PC-9 (cell line): ENCODE measurements around the gene RALGAPA2. TPM values are rescaled to one million over a fixed set of nuclear protein-coding genes. Genes with fewer than 3 reads are reported as not detected.

ENCODE experiments used
- BruUV-seq: library from RNA; stranded (reverse); fragments of 400-500 nt; replicated peaks from 2 replicates; lab custom pipeline; 2021; lab: Mats Ljungman, UMichigan
- CTCF ChIA-PET: fragments of 300-600 bp; sonication (Branson Sonifier 250); formaldehyde crosslinking; loops from one replicate; lab custom pipeline; 2022; ENCODE audit warnings: antibody characterized with exemption; lab: Charles Lee
- POLR2A ChIA-PET: fragments of 300-600 bp; sonication (Branson Sonifier 250); formaldehyde crosslinking; loops from one replicate; lab custom pipeline; 2022; ENCODE audit warnings: antibody characterized with exemption; ENCODE audit not compliant: unreplicated experiment; lab: Charles Lee
- DNase-seq, 2 experiments: peaks; one replicate each; pipeline versions ENCODE4 v3.0.0 to v3.0.0-alpha.2; 2015 to 2022; ENCODE audit warnings: mixed read lengths in 1 of 2
- H2AFZ ChIP-seq: fragments of 200-600 bp; sonication (generic); 2 replicates; pipeline ENCODE4 v1.8.1; 2017; ENCODE audit warnings: antibody characterized with exemption
- H3F3A ChIP-seq: fragments of 200-600 bp; sonication (generic); 2 replicates; pipeline ENCODE4 v1.8.1; 2017; ENCODE audit warnings: antibody characterized with exemption, mild to moderate bottlenecking, low read depth; ENCODE audit not compliant: insufficient read depth
- H3K27ac ChIP-seq: fragments of 200-600 bp; sonication (generic); 2 replicates; pipeline ENCODE4 v1.6.1; 2016; ENCODE audit warnings: mixed run types
- H3K27me3 ChIP-seq: fragments of 200-600 bp; sonication (generic); 2 replicates; pipeline ENCODE4 v1.6.1; 2016; ENCODE audit warnings: low read depth, mixed run types; ENCODE audit not compliant: insufficient read depth
- H3K36me3 ChIP-seq: fragments of 200-600 bp; sonication (generic); 2 replicates; pipeline ENCODE4 v1.6.1; 2016; ENCODE audit warnings: low read depth, mixed run types
- H3K4me1 ChIP-seq: fragments of 200-600 bp; sonication (generic); replicated peaks from 2 replicates; pipeline ENCODE4 v1.6.1; 2016; ENCODE audit warnings: mixed run types; ENCODE audit not compliant: insufficient read depth
- H3K4me2 ChIP-seq: fragments of 200-600 bp; sonication (generic); 2 replicates; pipeline ENCODE4 v1.6.1; 2017; ENCODE audit warnings: mixed run types
- H3K4me3 ChIP-seq: fragments of 200-600 bp; sonication (generic); 2 replicates; pipeline ENCODE4 v1.6.1; 2016; ENCODE audit warnings: mixed run types
- H3K79me2 ChIP-seq: fragments of 200-600 bp; sonication (generic); 2 replicates; pipeline ENCODE4 v1.6.1; 2017; ENCODE audit warnings: low read depth, mixed run types
- H3K9me2 ChIP-seq: fragments of 200-600 bp; sonication (generic); 2 replicates; pipeline ENCODE4 v1.8.1; 2017; ENCODE audit warnings: mild to moderate bottlenecking; ENCODE audit not compliant: insufficient read depth
- H3K9me3 ChIP-seq: fragments of 200-600 bp; sonication (generic); 2 replicates; pipeline ENCODE4 v1.8.1; 2016; ENCODE audit warnings: low read depth; ENCODE audit not compliant: insufficient read depth
- H4K20me1 ChIP-seq: fragments of 200-600 bp; sonication (generic); 2 replicates; pipeline ENCODE4 v1.8.1; 2017; ENCODE audit not compliant: insufficient read depth
- CTCF ChIP-seq: fragments of 200-600 bp; sonication (generic); conservative IDR thresholded peaks from 2 replicates; pipeline ENCODE4 v1.6.1; 2017; ENCODE audit warnings: mixed run types, antibody characterized with exemption, mild to moderate bottlenecking, moderate library complexity
- EZH2 ChIP-seq: fragments of 200-600 bp; sonication (generic); IDR thresholded peaks from 2 replicates; pipeline ENCODE4 v1.8.0; 2017; ENCODE audit warnings: antibody characterized with exemption, low read depth
- intact Hi-C: fragments of 100-400 bp; cut with micrococcal nuclease; formaldehyde crosslinking; loops from one replicate; pipeline ENCODE4 v1.10.0; 2022; ENCODE audit not compliant: unreplicated experiment
- total RNA-seq: library from RNA; stranded (reverse); gene quantifications from 2 replicates; pipeline ENCODE4 v1.2.3, GENCODE V29; 2021

RALGAPA2 gene
- total RNA-seq, 1 experiment from 2014 or later, result 28.7 TPM

- Histone ChIP-seq H3K4me1 (no peaks in the 10 kb centered on the region), H3K9me3 (no peaks in the 10 kb centered on the region), H3F3A (no peaks in the 10 kb centered on the region), H3K27me3 (no peaks in the 10 kb centered on the region), H3K79me2 (no peaks in the 10 kb centered on the region), H3K4me2 (no peak overlapping the region), H3K9me2 (no peaks in the 10 kb centered on the region), H3K36me3 (no peaks in the 10 kb centered on the region), H4K20me1 (no peaks in the 10 kb centered on the region), H3K4me3 (no peak overlapping the region), H2AFZ (no peak overlapping the region), H3K27ac (no peak overlapping the region)
- DNase-seq, result no peak
- intact Hi-C loops, result no loop called here
- CTCF ChIA-PET, result no interaction called here
- POLR2A ChIA-PET, result interaction anchor here (0.6 kb wide), 1 partner anchor 75 kb away, joined by 8 read pairs; the partner anchor contains the start of gene INSM1
- TF ChIP-seq CTCF (no peak), EZH2 (no peak)
- BruUV-seq, result no TSS peak
Measured at GRCh38 chr20:20443504-20443903, 268.9 kb downstream of the RALGAPA2 start.

- no peak overlapping the region for H3K27ac ChIP-seq
- H3K9me3 ChIP-seq, result no peaks in the 10 kb centered on the region
- no peaks in the 10 kb centered on the region for H3K36me3 ChIP-seq
- no peaks in the 10 kb centered on the region for H3K9me2 ChIP-seq
- CTCF ChIA-PET, result no interaction called here
- H2AFZ ChIP-seq, result no peak overlapping the region
- no peaks in the 10 kb centered on the region for H3K4me1 ChIP-seq
- no peak for DNase-seq
- no peaks in the 10 kb centered on the region for H4K20me1 ChIP-seq
- H3F3A ChIP-seq, result no peaks in the 10 kb centered on the region
- intact Hi-C loops, result no loop called here
- H3K4me2 ChIP-seq, result no peak overlapping the region
- no peaks in the 10 kb centered on the region for H3K79me2 ChIP-seq
- no peaks in the 10 kb centered on the region for H3K27me3 ChIP-seq
- H3K4me3 ChIP-seq, result no peak overlapping the region
- TF ChIP-seq EZH2 (no peak), CTCF (no peak)
- no TSS peak for BruUV-seq
- POLR2A ChIA-PET, result no interaction called here
Measured at GRCh38 chr20:20442466-20442865, 270.0 kb downstream of the RALGAPA2 start.

- TF ChIP-seq CTCF (no peak), EZH2 (no peak)
- POLR2A ChIA-PET, result no interaction called here
Measured at GRCh38 chr20:20440886-20441658, 271.4 kb downstream of the RALGAPA2 start.

More at GRCh38 chr20:20440886-20441658, 271.4 kb downstream of the RALGAPA2 start:
- no peak for DNase-seq
- H3K9me2 ChIP-seq, result no peaks in the 10 kb centered on the region
- H4K20me1 ChIP-seq, result no peaks in the 10 kb centered on the region
- H3K27ac ChIP-seq, result no peak overlapping the region
- intact Hi-C loops, result no loop called here
- no TSS peak for BruUV-seq
- H3K4me2 ChIP-seq, result no peak overlapping the region
- no peaks in the 10 kb centered on the region for H3K36me3 ChIP-seq
- H3K4me1 ChIP-seq, result no peaks in the 10 kb centered on the region
- H3K79me2 ChIP-seq, result no peaks in the 10 kb centered on the region
- H2AFZ ChIP-seq, result no peak overlapping the region
- H3K9me3 ChIP-seq, result no peaks in the 10 kb centered on the region
- H3K27me3 ChIP-seq, result no peaks in the 10 kb centered on the region
- CTCF ChIA-PET, result no interaction called here
- no peaks in the 10 kb centered on the region for H3F3A ChIP-seq
- H3K4me3 ChIP-seq, result no peak overlapping the region
